RWPE2 (cell line): ENCODE measurements around the gene CYP26B1.

ENCODE experiments used
- ATAC-seq: fragments of 200-7000 bp; cut with Tn5 transposase; 3 replicates; pipeline ENCODE4 v1.9.1; 2021; ENCODE audit warnings: low read depth
- DNase-seq: peaks from one replicate; pipeline ENCODE4 v3.0.0-alpha.2; 2020; ENCODE audit warnings: low spot score
- H3K27ac ChIP-seq: fragments of 450-650 bp; 2 replicates; pipeline ENCODE4 v1.5.1; 2017; ENCODE audit warnings: mild to moderate bottlenecking; ENCODE audit not compliant: poor library complexity, severe bottlenecking
- H3K27me3 ChIP-seq: fragments of 250-450 bp; sonication (Bioruptor Pico); 2 replicates; pipeline ENCODE4 v1.5.1; 2021; ENCODE audit warnings: mild to moderate bottlenecking, moderate library complexity; ENCODE audit not compliant: insufficient read depth, poor library complexity, severe bottlenecking
- H3K36me3 ChIP-seq: fragments of 250-450 bp; sonication (Bioruptor Pico); 2 replicates; pipeline ENCODE4 v1.5.1; 2020; ENCODE audit warnings: low read depth, mild to moderate bottlenecking, moderate library complexity
- H3K4me1 ChIP-seq: fragments of 250-450 bp; sonication (Bioruptor Pico); 2 replicates; pipeline ENCODE4 v1.5.1; 2021; ENCODE audit warnings: mild to moderate bottlenecking, moderate library complexity; ENCODE audit not compliant: insufficient read depth, poor library complexity, severe bottlenecking
- H3K4me3 ChIP-seq: fragments of 250-450 bp; sonication (Bioruptor Pico); 2 replicates; pipeline ENCODE4 v1.5.1; 2021; ENCODE audit warnings: mild to moderate bottlenecking, moderate library complexity; ENCODE audit not compliant: severe bottlenecking
- H3K9me3 ChIP-seq: fragments of 250-450 bp; sonication (Bioruptor Pico); 2 replicates; pipeline ENCODE4 v1.5.1; 2021; ENCODE audit warnings: mild to moderate bottlenecking, moderate library complexity; ENCODE audit not compliant: severe bottlenecking
- CTCF ChIP-seq: fragments of 450-650 bp; IDR thresholded peaks from one replicate; pipeline ENCODE4 v1.5.1; 2017; ENCODE audit warnings: mild to moderate bottlenecking, moderate library complexity; ENCODE audit not compliant: poor library complexity, severe bottlenecking

Gene CYP26B1

GRCh38 chr2:72142570-72143440 lies 4.9 kb downstream of the CYP26B1 start:
- H3K4me3 ChIP-seq = no peak overlapping the region
- no peaks in the 10 kb centered on the region for H3K9me3 ChIP-seq
- H3K27me3 ChIP-seq = peaks cover 16% of the 10 kb centered on the region
- ATAC-seq = no peak
- DNase-seq = no peak
- no peak for TF ChIP-seq CTCF
- peaks cover 7% of the 10 kb centered on the region for H3K4me1 ChIP-seq
- no peaks in the 10 kb centered on the region for H3K36me3 ChIP-seq
- no peak overlapping the region for H3K27ac ChIP-seq

- no peak for TF ChIP-seq CTCF
- H3K27ac ChIP-seq = no peak overlapping the region
- no peak for ATAC-seq
- peaks cover 9% of the 10 kb centered on the region for H3K27me3 ChIP-seq
- H3K36me3 ChIP-seq = no peaks in the 10 kb centered on the region
- peaks cover 7% of the 10 kb centered on the region for H3K4me1 ChIP-seq
- DNase-seq = no peak
- no peaks in the 10 kb centered on the region for H3K9me3 ChIP-seq
- no peak overlapping the region for H3K4me3 ChIP-seq
These were observed 5.7 kb downstream of the CYP26B1 start for GRCh38 chr2:72141881-72142451.

GRCh38 chr2:72141032-72141645 lies 6.5 kb downstream of the CYP26B1 start:
- no peak for TF ChIP-seq CTCF
- peaks cover 7% of the 10 kb centered on the region for H3K4me1 ChIP-seq
- H3K4me3 ChIP-seq = no peak overlapping the region
- H3K27ac ChIP-seq = no peak overlapping the region
- no peak for DNase-seq
- ATAC-seq = no peak
- peaks cover under 1% of the 10 kb centered on the region for H3K27me3 ChIP-seq
- no peaks in the 10 kb centered on the region for H3K36me3 ChIP-seq
- no peaks in the 10 kb centered on the region for H3K9me3 ChIP-seq

- Histone ChIP-seq H3K36me3 (no peaks in the 10 kb centered on the region), H3K27me3 (no peaks in the 10 kb centered on the region), H3K9me3 (no peaks in the 10 kb centered on the region), H3K4me1 (peaks cover 7% of the 10 kb centered on the region), H3K4me3 (no peak overlapping the region), H3K27ac (no peak overlapping the region)
- DNase-seq (no peak), ATAC-seq (no peak)
- no peak for TF ChIP-seq CTCF
These were observed 7.1 kb downstream of the CYP26B1 start for GRCh38 chr2:72140621-72140960.
